ENCODE results near the gene DLGAP1. TPM values are rescaled to one million over a fixed set of nuclear protein-coding genes. Genes with fewer than 3 reads are reported as not detected.

Gene DLGAP1
- total RNA-seq, 1 experiment from 2014 or later = 23.0 TPM

DNA sequence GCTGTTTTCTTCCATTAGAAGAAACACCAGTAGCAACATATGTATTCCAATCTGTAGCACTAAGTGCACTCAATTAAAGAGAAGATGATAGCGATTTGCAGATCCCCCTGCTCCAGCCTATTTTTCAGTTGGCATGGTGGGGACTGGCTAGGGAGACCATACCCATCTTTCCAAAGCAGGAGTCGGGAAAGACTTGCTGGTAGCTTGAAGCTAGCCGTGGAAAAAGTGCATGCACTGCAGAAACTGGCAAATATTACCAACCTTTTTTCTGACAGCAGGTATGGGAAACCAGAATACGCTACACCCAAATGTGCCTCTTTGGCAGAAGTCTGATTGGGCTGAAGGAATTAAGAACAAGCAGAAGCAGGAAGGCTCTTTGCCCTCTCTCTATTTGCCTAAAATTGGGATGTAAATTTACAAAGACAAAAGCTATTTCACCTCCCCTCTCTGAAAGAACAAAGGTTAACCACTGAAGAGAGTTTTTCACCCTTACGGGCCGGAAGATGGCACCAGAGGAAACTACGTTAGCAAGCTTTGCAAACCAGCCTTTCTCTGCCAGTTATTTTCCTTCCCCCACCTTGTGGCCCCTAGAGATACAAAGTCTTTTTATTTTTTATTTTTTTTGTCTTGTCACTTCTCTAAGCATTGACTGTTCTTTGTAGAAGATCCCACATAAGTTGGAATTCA is 273.1 kb downstream of the DLGAP1 start:
- peaks cover 18% of the 10 kb centered on the region for H3K36me3 Mint-ChIP-seq
- H3K4me3 Mint-ChIP-seq = no peak overlapping the region
- H3K9me3 Mint-ChIP-seq = peaks cover 18% of the 10 kb centered on the region
- no peaks in the 10 kb centered on the region for H3K27me3 Mint-ChIP-seq (ENCODE audit: low read depth)
- peak; percentile 19 for DNase-seq (ENCODE audit: low spot score)
- peak; percentile 95 for ATAC-seq
- ChIA-PET CTCF (interaction anchor here (0.7 to 2.8 kb wide), 24 partner anchors 8 to 877 kb away, joined by 3 to 47 read pairs (median 3); no protein-coding TSS in a partner anchor), POLR2A (interaction anchor here (0.7 kb wide), 1 partner anchor 274 kb away, joined by 3 read pairs; no protein-coding TSS in a partner anchor)
- H3K4me1 Mint-ChIP-seq = peaks cover 48% of the 10 kb centered on the region
- peak overlapping the region; percentile 83 for H3K27ac Mint-ChIP-seq
- TF ChIP-seq, protein P1, sequence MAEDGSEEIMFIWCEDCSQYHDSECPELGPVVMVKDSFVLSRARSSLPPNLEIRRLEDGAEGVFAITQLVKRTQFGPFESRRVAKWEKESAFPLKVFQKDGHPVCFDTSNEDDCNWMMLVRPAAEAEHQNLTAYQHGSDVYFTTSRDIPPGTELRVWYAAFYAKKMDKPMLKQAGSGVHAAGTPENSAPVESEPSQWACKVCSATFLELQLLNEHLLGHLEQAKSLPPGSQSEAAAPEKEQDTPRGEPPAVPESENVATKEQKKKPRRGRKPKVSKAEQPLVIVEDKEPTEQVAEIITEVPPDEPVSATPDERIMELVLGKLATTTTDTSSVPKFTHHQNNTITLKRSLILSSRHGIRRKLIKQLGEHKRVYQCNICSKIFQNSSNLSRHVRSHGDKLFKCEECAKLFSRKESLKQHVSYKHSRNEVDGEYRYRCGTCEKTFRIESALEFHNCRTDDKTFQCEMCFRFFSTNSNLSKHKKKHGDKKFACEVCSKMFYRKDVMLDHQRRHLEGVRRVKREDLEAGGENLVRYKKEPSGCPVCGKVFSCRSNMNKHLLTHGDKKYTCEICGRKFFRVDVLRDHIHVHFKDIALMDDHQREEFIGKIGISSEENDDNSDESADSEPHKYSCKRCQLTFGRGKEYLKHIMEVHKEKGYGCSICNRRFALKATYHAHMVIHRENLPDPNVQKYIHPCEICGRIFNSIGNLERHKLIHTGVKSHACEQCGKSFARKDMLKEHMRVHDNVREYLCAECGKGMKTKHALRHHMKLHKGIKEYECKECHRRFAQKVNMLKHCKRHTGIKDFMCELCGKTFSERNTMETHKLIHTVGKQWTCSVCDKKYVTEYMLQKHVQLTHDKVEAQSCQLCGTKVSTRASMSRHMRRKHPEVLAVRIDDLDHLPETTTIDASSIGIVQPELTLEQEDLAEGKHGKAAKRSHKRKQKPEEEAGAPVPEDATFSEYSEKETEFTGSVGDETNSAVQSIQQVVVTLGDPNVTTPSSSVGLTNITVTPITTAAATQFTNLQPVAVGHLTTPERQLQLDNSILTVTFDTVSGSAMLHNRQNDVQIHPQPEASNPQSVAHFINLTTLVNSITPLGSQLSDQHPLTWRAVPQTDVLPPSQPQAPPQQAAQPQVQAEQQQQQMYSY (CRISPR knock-in tag; IDR thresholded peaks at IDR 0.05) = no peak
- TF ChIP-seq ZMAT4 (CRISPR knock-in tag; IDR thresholded peaks at IDR 0.05) (no peak), SP1 (CRISPR knock-in tag; conservative IDR thresholded peaks at IDR 0.05) (0 out of 2 replicates have a peak, but pooled peaks have one; percentile 27)

DNA sequence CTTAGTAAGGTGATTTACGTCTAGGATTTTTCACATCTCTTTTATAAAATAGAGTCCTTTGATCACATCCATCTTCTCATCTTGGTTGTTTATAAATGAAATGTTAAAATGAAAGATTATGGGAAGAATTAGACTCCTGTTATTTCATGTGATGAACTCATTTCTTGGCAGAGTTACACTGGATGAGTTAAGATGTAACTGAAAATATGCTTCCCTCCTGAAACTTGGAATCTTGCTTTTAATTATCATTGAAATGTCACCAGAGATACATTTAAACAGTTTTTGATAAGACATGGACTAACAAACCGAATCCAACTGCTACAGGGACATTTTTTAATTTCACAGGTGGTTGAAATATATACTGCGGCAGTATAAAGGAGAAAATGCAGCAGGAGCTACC is 274.0 kb downstream of the DLGAP1 start:
- DNase-seq (ENCODE audit: low spot score) (no peak), ATAC-seq (no peak)
- H3K9me3 Mint-ChIP-seq = peaks cover 9% of the 10 kb centered on the region
- H3K27ac Mint-ChIP-seq = no peak overlapping the region
- no peak for TF ChIP-seq ZNF416 (CRISPR knock-in tag; IDR thresholded peaks at IDR 0.05)
- TF ChIP-seq, protein P2, sequence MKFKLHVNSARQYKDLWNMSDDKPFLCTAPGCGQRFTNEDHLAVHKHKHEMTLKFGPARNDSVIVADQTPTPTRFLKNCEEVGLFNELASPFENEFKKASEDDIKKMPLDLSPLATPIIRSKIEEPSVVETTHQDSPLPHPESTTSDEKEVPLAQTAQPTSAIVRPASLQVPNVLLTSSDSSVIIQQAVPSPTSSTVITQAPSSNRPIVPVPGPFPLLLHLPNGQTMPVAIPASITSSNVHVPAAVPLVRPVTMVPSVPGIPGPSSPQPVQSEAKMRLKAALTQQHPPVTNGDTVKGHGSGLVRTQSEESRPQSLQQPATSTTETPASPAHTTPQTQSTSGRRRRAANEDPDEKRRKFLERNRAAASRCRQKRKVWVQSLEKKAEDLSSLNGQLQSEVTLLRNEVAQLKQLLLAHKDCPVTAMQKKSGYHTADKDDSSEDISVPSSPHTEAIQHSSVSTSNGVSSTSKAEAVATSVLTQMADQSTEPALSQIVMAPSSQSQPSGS (CRISPR knock-in tag; IDR thresholded peaks at IDR 0.05; ENCODE audit: borderline replicate concordance, low read depth) = no peak
- no peak for TF ChIP-seq NR2C2 (CRISPR knock-in tag; IDR thresholded peaks at IDR 0.05)
- TF ChIP-seq, protein P3, sequence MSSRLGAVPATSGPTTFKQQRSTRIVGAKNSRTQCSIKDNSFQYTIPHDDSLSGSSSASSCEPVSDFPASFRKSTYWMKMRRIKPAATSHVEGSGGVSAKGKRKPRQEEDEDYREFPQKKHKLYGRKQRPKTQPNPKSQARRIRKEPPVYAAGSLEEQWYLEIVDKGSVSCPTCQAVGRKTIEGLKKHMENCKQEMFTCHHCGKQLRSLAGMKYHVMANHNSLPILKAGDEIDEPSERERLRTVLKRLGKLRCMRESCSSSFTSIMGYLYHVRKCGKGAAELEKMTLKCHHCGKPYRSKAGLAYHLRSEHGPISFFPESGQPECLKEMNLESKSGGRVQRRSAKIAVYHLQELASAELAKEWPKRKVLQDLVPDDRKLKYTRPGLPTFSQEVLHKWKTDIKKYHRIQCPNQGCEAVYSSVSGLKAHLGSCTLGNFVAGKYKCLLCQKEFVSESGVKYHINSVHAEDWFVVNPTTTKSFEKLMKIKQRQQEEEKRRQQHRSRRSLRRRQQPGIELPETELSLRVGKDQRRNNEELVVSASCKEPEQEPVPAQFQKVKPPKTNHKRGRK (CRISPR knock-in tag; IDR thresholded peaks at IDR 0.05; ENCODE audit: borderline replicate concordance) = no peak
- TF ChIP-seq ZNF281 (CRISPR knock-in tag; IDR thresholded peaks at IDR 0.05) = no peak
- no peak for TF ChIP-seq SOX15 (CRISPR knock-in tag; IDR thresholded peaks at IDR 0.05)
- ChIA-PET POLR2A (no interaction called here), CTCF (interaction anchor here (1.1 to 2.8 kb wide), 7 partner anchors 9 to 584 kb away, joined by 3 to 47 read pairs (median 5); no protein-coding TSS in a partner anchor)
- no peaks in the 10 kb centered on the region for H3K27me3 Mint-ChIP-seq (ENCODE audit: low read depth)
- H3K36me3 Mint-ChIP-seq = peaks cover 8% of the 10 kb centered on the region
- no peak overlapping the region for H3K4me3 Mint-ChIP-seq
- peaks cover 48% of the 10 kb centered on the region for H3K4me1 Mint-ChIP-seq

All from WTC11 (cell line).